HAP-1 (cell line): ENCODE data around the gene HOXC10.
A peak's percentile ranks its signal among the peaks of the same experiment; 100 is the strongest.

Experiments
- DNase-seq, 2 experiments: peaks; one replicate each; pipeline ENCODE4 v3.0.0-alpha.2; 2016 to 2020; ENCODE audit warnings: low spot score in 2 of 2
- H3K27me3 ChIP-seq: fragments of 250-450 bp; sonication (Bioruptor Pico); 2 replicates; pipeline ENCODE4 v1.5.1; 2020; ENCODE audit warnings: low read depth, mild to moderate bottlenecking, moderate library complexity
- H3K36me3 ChIP-seq: fragments of 250-450 bp; sonication (Bioruptor Pico); replicated peaks from 2 replicates; pipeline ENCODE4 v1.5.1; 2020; ENCODE audit warnings: mild to moderate bottlenecking
- H3K4me1 ChIP-seq: fragments of 250-450 bp; sonication (Bioruptor Pico); 2 replicates; pipeline ENCODE4 v1.5.1; 2020; ENCODE audit warnings: mild to moderate bottlenecking
- H3K4me3 ChIP-seq: fragments of 250-450 bp; sonication (Bioruptor Pico); 2 replicates; pipeline ENCODE4 v1.5.1; 2020; ENCODE audit warnings: mild to moderate bottlenecking, moderate library complexity
- H3K9me3 ChIP-seq: fragments of 250-450 bp; sonication (Bioruptor Pico); 2 replicates; pipeline ENCODE4 v1.5.1; 2020; ENCODE audit warnings: mild to moderate bottlenecking, moderate library complexity
- in situ Hi-C: fragments of 300-500 bp; cut with MboI; formaldehyde crosslinking; loops from 3 replicates; pipeline ENCODE4 v1.14.3; 2020; ENCODE audit warnings: low sequenced_read_pairs, inconsistent platforms, mixed read lengths

The HOXC10 gene

GRCh38 chr12:54015018-54015931 is 30.3 kb downstream of the HOXC10 start:
- in situ Hi-C loops = no loop called here
- H3K4me3 ChIP-seq = no peak overlapping the region
- H3K27me3 ChIP-seq = no peaks in the 10 kb centered on the region
- no peak for DNase-seq
- H3K4me1 ChIP-seq = peaks cover 23% of the 10 kb centered on the region
- H3K36me3 ChIP-seq = no peaks in the 10 kb centered on the region
- no peaks in the 10 kb centered on the region for H3K9me3 ChIP-seq

GRCh38 chr12:54016051-54016450 is 31.1 kb downstream of the HOXC10 start:
- Histone ChIP-seq H3K9me3 (no peaks in the 10 kb centered on the region), H3K4me3 (peak overlapping the region; percentile 60), H3K27me3 (no peaks in the 10 kb centered on the region), H3K4me1 (peaks cover 22% of the 10 kb centered on the region), H3K36me3 (no peaks in the 10 kb centered on the region)
- DNase-seq = no peak
- in situ Hi-C loops = no loop called here

DNA sequence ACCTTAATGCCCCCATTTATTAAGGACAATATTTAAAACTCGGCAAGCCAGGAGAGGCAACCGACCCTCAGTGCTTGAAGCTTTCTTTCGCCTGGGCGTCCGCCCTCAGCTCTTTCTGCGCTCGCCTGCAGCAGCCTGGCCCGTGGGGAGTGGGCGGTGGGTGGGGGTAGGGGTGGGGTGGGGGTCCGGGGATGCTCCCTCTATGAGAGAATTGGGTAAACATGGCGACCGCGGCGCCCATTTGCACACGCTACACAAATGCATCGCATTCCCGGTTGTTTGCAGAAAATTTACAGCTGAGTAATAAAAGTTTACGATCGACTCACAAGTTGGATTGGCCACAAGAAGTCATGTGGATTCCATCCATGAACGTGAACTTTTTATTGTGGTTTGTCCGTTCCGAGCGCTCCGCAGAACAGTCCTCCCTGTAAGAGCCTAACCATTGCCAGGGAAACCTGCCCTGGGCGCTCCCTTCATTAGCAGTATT is 31.6 kb downstream of the HOXC10 start:
- H3K27me3 ChIP-seq = no peaks in the 10 kb centered on the region
- H3K36me3 ChIP-seq = no peaks in the 10 kb centered on the region
- no peaks in the 10 kb centered on the region for H3K9me3 ChIP-seq
- in situ Hi-C loops = no loop called here
- DNase-seq = peak; percentile 69 to 76
- peaks cover 18% of the 10 kb centered on the region for H3K4me1 ChIP-seq
- peak overlapping the region; percentile 60 for H3K4me3 ChIP-seq

- Histone ChIP-seq H3K9me3 (no peaks in the 10 kb centered on the region), H3K4me3 (peak overlapping the region; percentile 60), H3K4me1 (peaks cover 17% of the 10 kb centered on the region), H3K27me3 (no peaks in the 10 kb centered on the region), H3K36me3 (no peaks in the 10 kb centered on the region)
- in situ Hi-C loops = no loop called here
- DNase-seq = peak; percentile 63 to 67
These were observed 32.3 kb downstream of the HOXC10 start for GRCh38 chr12:54017027-54017788.

- in situ Hi-C loops = no loop called here
- H3K4me1 ChIP-seq = peaks cover 17% of the 10 kb centered on the region
- H3K27me3 ChIP-seq = no peaks in the 10 kb centered on the region
- H3K9me3 ChIP-seq = no peaks in the 10 kb centered on the region
- no peaks in the 10 kb centered on the region for H3K36me3 ChIP-seq
- peak overlapping the region; percentile 60 for H3K4me3 ChIP-seq
- DNase-seq = peak; percentile 88 to 96
These were observed 33.0 kb downstream of the HOXC10 start for GRCh38 chr12:54017878-54018467.

GRCh38 chr12:54018468-54018984 is 33.6 kb downstream of the HOXC10 start:
- Histone ChIP-seq H3K4me1 (peaks cover 17% of the 10 kb centered on the region), H3K4me3 (peak overlapping the region; percentile 60), H3K27me3 (no peaks in the 10 kb centered on the region), H3K36me3 (no peaks in the 10 kb centered on the region), H3K9me3 (no peaks in the 10 kb centered on the region)
- no peak for DNase-seq
- in situ Hi-C loops = no loop called here

- H3K4me1 ChIP-seq = peaks cover 17% of the 10 kb centered on the region
- no peak for DNase-seq
- H3K27me3 ChIP-seq = no peaks in the 10 kb centered on the region
- in situ Hi-C loops = no loop called here
- H3K9me3 ChIP-seq = no peaks in the 10 kb centered on the region
- H3K4me3 ChIP-seq = no peak overlapping the region
- H3K36me3 ChIP-seq = no peaks in the 10 kb centered on the region
These were observed 34.3 kb downstream of the HOXC10 start for GRCh38 chr12:54019091-54019811.

DNA sequence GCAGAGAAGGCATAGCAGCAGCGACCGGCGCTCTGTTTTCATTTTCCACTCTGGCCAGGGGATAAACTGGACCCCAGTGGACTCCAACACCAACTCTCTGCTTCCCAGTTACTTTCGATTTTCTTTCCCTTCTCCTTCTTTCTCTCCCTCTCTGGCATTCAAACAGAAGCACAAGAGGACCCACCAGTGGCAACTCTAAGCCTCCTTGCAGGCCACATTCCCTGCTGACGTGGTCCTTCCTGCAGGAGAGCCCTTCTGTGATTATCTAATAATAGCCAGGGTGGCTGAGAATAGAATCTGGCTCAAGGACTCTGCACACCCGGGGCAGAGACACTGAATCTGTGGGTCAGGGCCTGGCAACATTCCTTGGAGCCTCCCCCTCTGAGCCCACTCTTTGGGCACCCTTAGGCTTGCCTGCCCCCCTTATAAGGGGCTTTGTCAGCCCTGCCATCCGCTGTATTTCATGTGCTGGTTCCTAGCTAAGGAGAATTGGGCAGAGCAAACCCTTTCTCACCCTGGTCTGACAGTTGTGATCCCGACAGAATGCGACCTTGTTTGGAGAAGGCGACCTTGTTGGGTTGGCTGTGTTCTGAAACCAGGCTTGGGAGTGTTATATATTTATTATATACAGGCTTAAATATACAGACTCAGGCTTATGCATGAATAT is 35.1 kb downstream of the HOXC10 start:
- no peaks in the 10 kb centered on the region for H3K9me3 ChIP-seq
- H3K4me1 ChIP-seq = peaks cover 17% of the 10 kb centered on the region
- no peak overlapping the region for H3K4me3 ChIP-seq
- in situ Hi-C loops = no loop called here
- DNase-seq = no peak
- H3K27me3 ChIP-seq = no peaks in the 10 kb centered on the region
- no peaks in the 10 kb centered on the region for H3K36me3 ChIP-seq

DNA sequence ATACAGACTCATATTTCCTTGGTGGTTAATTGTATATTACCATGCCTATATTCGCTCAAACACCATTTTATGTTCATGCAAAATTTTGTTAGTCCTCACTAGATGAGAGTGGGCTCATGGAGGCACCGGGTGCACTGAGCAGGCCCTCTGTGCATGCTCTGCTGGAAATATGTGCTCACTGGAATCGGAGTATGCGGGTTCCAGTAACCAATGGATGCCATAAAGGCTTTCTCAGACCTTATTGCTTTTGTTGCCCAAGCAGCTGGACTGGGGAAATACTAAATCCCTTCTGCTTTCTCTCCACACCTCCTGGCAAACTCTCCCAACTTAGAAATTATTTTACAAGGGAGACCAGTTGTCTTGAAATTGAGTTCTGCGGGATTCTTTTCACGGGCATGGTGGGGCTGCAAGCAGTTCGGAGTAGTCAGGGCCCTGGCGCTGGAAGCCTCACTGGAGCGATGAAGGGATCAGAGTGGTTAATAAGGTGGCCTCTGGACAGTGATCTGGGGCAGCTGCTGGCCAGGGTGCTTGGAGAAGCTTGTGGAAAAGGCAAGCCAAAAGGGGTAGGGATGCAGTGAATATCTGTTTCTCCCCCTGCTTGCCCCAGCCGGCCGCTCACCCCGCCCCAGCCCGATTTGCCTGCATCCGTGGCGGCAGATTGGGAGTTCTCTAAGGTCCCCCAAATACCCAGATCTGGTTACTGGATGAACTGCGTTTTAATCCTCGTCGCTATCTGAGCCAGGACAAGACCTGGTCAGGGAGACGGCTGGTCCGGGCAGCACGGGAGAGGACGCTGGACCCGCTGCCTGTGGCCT is 35.9 kb downstream of the HOXC10 start:
- Histone ChIP-seq H3K4me1 (peaks cover 14% of the 10 kb centered on the region), H3K4me3 (no peak overlapping the region), H3K9me3 (no peaks in the 10 kb centered on the region), H3K27me3 (no peaks in the 10 kb centered on the region), H3K36me3 (no peaks in the 10 kb centered on the region)
- no peak for DNase-seq
- in situ Hi-C loops = no loop called here

DNA sequence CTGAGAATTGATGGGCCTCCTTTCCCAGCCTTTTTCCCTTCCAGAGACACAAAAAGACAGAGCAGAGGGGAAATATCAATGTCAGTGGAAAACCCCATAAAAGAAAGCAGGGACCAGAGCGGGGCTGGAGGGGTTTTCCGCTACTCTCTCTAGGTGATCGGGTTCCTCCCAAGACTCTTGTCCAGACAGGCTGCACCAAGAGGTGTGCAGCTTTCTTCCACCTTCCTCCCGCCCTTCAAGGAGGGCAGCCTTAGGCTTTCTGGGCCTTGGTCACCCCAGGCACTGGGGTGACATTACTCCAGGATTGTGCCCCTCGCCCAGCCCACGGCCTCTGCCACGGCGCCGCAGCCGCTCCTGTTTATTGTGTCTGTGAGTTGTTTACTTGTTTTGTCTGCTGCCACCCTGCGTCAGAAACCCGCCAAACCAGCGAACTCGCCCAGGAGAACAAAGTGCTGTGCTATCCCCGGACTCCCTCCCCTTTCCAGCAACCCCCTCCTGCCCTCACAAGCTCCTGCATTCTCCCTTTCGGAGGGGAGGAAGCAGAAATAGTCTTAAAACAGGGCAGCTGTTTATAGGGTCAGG is 36.6 kb downstream of the HOXC10 start:
- Histone ChIP-seq H3K9me3 (no peaks in the 10 kb centered on the region), H3K36me3 (no peaks in the 10 kb centered on the region), H3K27me3 (no peaks in the 10 kb centered on the region), H3K4me3 (no peak overlapping the region), H3K4me1 (peaks cover 11% of the 10 kb centered on the region)
- DNase-seq = no peak
- in situ Hi-C loops = no loop called here

GRCh38 chr12:54022960-54023884 is 38.3 kb downstream of the HOXC10 start:
- no peak for DNase-seq
- Histone ChIP-seq H3K9me3 (no peaks in the 10 kb centered on the region), H3K4me3 (no peak overlapping the region), H3K4me1 (peaks cover 10% of the 10 kb centered on the region), H3K36me3 (no peaks in the 10 kb centered on the region), H3K27me3 (no peaks in the 10 kb centered on the region)
- in situ Hi-C loops = no loop called here
